ENCODE data around the gene SOX1. TPM values are rescaled to one million over a fixed set of nuclear protein-coding genes. Genes with fewer than 3 reads are reported as not detected.

Gene SOX1
- total and polyA plus RNA-seq, 2 of the 13 experiments (the other 11 are each of a cell fraction or from before 2014, with no cell fraction given), result not detected

DNA sequence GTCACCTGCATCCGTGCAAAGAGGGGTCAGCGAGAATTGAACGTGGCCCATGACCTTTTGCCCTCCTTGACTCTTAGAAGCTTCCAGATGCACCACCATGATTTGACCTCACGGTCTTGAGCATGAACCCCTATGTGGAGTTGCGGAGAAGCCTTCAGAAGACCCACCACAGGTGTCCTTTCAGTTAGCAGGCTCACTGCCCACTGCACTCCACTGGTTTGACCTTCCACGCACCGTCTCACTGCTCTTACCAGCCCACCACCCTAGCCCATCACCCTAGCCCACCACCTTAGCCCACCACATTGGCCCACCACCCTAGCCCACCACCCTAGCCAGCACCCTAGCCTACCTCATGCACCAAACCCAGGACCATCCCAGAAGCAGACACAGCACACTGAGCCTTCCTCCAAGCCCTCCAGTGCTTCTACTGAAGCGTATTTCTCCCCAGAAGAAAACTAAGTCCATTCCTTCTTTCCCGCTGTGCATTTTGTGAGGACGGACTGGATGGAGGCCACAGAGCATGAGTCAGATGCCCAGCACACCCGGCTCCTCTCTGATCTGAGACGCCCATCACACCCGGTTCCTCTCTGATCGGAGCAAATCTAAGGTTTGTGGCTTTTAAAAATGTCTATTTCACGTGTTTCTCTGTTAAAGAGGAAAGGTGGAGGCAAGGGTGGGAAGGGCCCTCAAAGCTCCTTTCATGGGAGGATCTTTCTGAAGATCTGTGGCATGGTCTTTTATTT, 45.8 kb downstream of the SOX1 start (continued):
- no peak for TF ChIP-seq HNF1A (IDR thresholded peaks at IDR 0.05; ENCODE audit: low read depth)
- no peak for TF ChIP-seq HNF1A (CRISPR knock-in tag; IDR thresholded peaks at IDR 0.05; ENCODE audit: borderline replicate concordance)
- no peak for TF ChIP-seq ASH2L (IDR thresholded peaks at IDR 0.05; ENCODE audit: insufficient read length, low read depth, low read length)
- no peak for TF ChIP-seq POLR2AphosphoS5 (IDR thresholded peaks at IDR 0.05; ENCODE audit: low read depth, low read length)

DNA sequence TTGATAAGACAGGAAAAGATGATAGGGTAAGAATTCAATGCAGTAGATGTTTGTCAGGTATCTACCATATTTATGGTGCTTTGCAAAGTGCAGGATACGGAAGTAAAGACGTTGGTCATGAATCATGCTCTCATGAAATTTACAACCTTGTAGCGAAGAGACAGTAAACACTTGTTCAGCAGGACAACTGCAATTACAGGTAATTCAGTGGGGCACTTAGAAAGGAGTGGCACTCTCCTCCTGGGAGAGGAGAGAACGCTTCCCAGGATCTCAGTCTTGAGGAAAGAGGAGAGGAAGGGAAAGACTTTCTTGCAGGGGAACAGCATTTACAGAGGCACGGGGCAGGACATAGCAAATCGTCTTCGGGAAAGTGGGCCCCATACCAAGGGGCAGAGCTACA, 46.4 kb downstream of the SOX1 start:
- Histone ChIP-seq H3K79me2 (ENCODE audit: insufficient read depth, low read length) (no peaks in the 10 kb centered on the region), H3K4me3 (replicated peaks in 1 of 3; ENCODE audit: insufficient read depth in 1 of 3, low read depth in 2 of 3, low read length in 3 of 3) (no peak overlapping the region), H3K9me3 (ENCODE audit: low read length) (no peaks in the 10 kb centered on the region), H3K36me3 (replicated peaks in 1 of 2; ENCODE audit: control insufficient read depth in 1 of 2, insufficient read depth in 2 of 2, low read length in 2 of 2) (no peaks in the 10 kb centered on the region), H3K4me2 (ENCODE audit: low read depth, low read length) (no peak overlapping the region), H4K20me1 (ENCODE audit: insufficient read depth, low read length) (no peaks in the 10 kb centered on the region), H3K27ac (ENCODE audit: extremely low read length, insufficient read depth, low read length) (no peak overlapping the region), H2AFZ (ENCODE audit: low read length) (no peak overlapping the region), H3K27me3 (ENCODE audit: control insufficient read depth in 1 of 2, insufficient read depth in 2 of 2, low read length in 2 of 2) (peaks cover 6 to 71% of the 10 kb centered on the region in 2 experiments; a peak in 4 of 5 replicates), H3K9ac (ENCODE audit: insufficient read depth, low read depth, low read length) (no peak overlapping the region), H3K4me1 (ENCODE audit: insufficient read depth, low read length) (no peaks in the 10 kb centered on the region)
- 2% methylated on average over 7 of the region's 7 CpGs for WGBS (ENCODE audit: low lambda C conversion rate)
- in situ Hi-C loops (cut with HindIII; ENCODE audit: extremely low pct_ligation_motif_present, low pct_unique_long_range_greater_than_20kb) (no loop called here), intact Hi-C loops (cut with micrococcal nuclease; ENCODE audit: unreplicated experiment) (no loop called here)
- ChIA-PET CTCF (ENCODE audit: low intra/inter-chr PET ratio, low total read pairs) (no interaction called here), POLR2A (no interaction called here)
- ATAC-seq (no peak), FAIRE-seq (no peak), DNase-seq (ENCODE audit: low spot score) (no peak)
- no TSS peak for BruUV-seq (replicated peaks)
- TF ChIP-seq, protein P1, sequence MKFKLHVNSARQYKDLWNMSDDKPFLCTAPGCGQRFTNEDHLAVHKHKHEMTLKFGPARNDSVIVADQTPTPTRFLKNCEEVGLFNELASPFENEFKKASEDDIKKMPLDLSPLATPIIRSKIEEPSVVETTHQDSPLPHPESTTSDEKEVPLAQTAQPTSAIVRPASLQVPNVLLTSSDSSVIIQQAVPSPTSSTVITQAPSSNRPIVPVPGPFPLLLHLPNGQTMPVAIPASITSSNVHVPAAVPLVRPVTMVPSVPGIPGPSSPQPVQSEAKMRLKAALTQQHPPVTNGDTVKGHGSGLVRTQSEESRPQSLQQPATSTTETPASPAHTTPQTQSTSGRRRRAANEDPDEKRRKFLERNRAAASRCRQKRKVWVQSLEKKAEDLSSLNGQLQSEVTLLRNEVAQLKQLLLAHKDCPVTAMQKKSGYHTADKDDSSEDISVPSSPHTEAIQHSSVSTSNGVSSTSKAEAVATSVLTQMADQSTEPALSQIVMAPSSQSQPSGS (CRISPR knock-in tag; IDR thresholded peaks at IDR 0.05), result no peak
- TF ChIP-seq SCMH1 (CRISPR knock-in tag; IDR thresholded peaks at IDR 0.05; ENCODE audit: borderline replicate concordance) (no peak), SSRP1 (CRISPR knock-in tag; IDR thresholded peaks at IDR 0.05) (no peak), FOXK2 (IDR thresholded peaks at IDR 0.05) (no peak), GATAD2A (CRISPR knock-in tag; IDR thresholded peaks at IDR 0.05) (no peak), ZNF329 (CRISPR knock-in tag; IDR thresholded peaks at IDR 0.05; ENCODE audit: low read depth) (no peak), EHMT2 (IDR thresholded peaks at IDR 0.05; ENCODE audit: borderline replicate concordance, low read depth, low read length) (no peak), CENPBD1 (CRISPR knock-in tag; IDR thresholded peaks at IDR 0.05; ENCODE audit: borderline replicate concordance, low read depth) (no peak), TSC22D2 (CRISPR knock-in tag; IDR thresholded peaks at IDR 0.05; ENCODE audit: borderline replicate concordance) (no peak)
- TF ChIP-seq, protein P2, sequence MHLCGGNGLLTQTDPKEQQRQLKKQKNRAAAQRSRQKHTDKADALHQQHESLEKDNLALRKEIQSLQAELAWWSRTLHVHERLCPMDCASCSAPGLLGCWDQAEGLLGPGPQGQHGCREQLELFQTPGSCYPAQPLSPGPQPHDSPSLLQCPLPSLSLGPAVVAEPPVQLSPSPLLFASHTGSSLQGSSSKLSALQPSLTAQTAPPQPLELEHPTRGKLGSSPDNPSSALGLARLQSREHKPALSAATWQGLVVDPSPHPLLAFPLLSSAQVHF (CRISPR knock-in tag; IDR thresholded peaks at IDR 0.05), result no peak
- TF ChIP-seq, protein P3, sequence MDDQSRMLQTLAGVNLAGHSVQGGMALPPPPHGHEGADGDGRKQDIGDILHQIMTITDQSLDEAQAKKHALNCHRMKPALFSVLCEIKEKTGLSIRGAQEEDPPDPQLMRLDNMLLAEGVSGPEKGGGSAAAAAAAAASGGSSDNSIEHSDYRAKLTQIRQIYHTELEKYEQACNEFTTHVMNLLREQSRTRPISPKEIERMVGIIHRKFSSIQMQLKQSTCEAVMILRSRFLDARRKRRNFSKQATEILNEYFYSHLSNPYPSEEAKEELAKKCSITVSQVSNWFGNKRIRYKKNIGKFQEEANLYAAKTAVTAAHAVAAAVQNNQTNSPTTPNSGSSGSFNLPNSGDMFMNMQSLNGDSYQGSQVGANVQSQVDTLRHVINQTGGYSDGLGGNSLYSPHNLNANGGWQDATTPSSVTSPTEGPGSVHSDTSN (CRISPR knock-in tag; IDR thresholded peaks at IDR 0.05; ENCODE audit: borderline replicate concordance), result no peak
